GM12878 (cell line): ENCODE results near the gene POU2AF2. TPM values are rescaled to one million over a fixed set of nuclear protein-coding genes. Genes with fewer than 3 reads are reported as not detected.

ENCODE experiments used
- ATAC-seq: fragments of 200-7000 bp; cut with Tn5 transposase; 3 replicates; pipeline ENCODE4 v1.9.1; 2020; ENCODE audit warnings: mild to moderate bottlenecking, moderate library complexity
- BruUV-seq: library from RNA; stranded (reverse); fragments of 400-500 nt; replicated peaks from 2 replicates; lab custom pipeline; 2021; lab: Mats Ljungman, UMichigan
- CTCF ChIA-PET: fragments of 300-600 bp; sonication (Branson Sonifier 250); formaldehyde crosslinking; extraction: SDS; loops from one replicate; lab custom pipeline; 2021; ENCODE audit warnings: inconsistent platforms; lab: Yijun Ruan, JAX
- POLR2A ChIA-PET: fragments of 350-600 bp; formaldehyde crosslinking; extraction: SDS; loops from one replicate; lab custom pipeline; 2021; ENCODE audit warnings: inconsistent platforms; lab: Charles Lee
- RAD21 ChIA-PET: fragments of 300-600 bp; sonication (Branson Sonifier 250); formaldehyde crosslinking; loops from one replicate; lab custom pipeline; 2023; ENCODE audit warnings: antibody characterized with exemption; ENCODE audit not compliant: unreplicated experiment; lab: Charles Lee
- SMC1A ChIA-PET: fragments of 300-600 bp; sonication (Branson Sonifier 250); formaldehyde crosslinking; loops from one replicate; lab custom pipeline; 2023; ENCODE audit not compliant: unreplicated experiment, uncharacterized antibody; lab: Charles Lee
- DNase-seq: peaks from one replicate; pipeline ENCODE4 v3.0.0-alpha.2; 2011; ENCODE audit warnings: low read depth, low spot score
- FAIRE-seq: peaks from 3 replicates; lab custom pipeline; 2011; peaks lifted over from hg19 to GRCh38; lab: Jason Lieb, UNC
- H2AFZ ChIP-seq: 2 replicates; pipeline ENCODE4 v1.6.0; 2011; ENCODE audit warnings: low read depth, low read length, control low read depth; ENCODE audit not compliant: control insufficient read depth
- H3K27ac ChIP-seq: 2 replicates; pipeline ENCODE4 v1.5.1; 2011; ENCODE audit warnings: control low read depth; ENCODE audit not compliant: control insufficient read depth, insufficient read depth
- H3K27me3 ChIP-seq, 2 experiments: replicated peaks in 1 of 2; 2 replicates each; pipeline versions ENCODE4 v1.6.0 to v1.6.1; 2011; ENCODE audit warnings: low read length in 1 of 2; ENCODE audit not compliant: control insufficient read depth in 2 of 2, insufficient read depth in 2 of 2
- H3K36me3 ChIP-seq, 2 experiments: 2 replicates each; pipeline ENCODE4 v1.5.1; 2011; ENCODE audit warnings: low read length in 1 of 2; ENCODE audit not compliant: control insufficient read depth in 2 of 2, insufficient read depth in 2 of 2
- H3K4me1 ChIP-seq: 2 replicates; pipeline ENCODE4 v1.6.1; 2011; ENCODE audit warnings: mild to moderate bottlenecking, low read length, moderate library complexity, mixed read lengths; ENCODE audit not compliant: control insufficient read depth, insufficient read depth
- H3K4me2 ChIP-seq: 2 replicates; pipeline ENCODE4 v1.6.0; 2011; ENCODE audit warnings: control low read depth; ENCODE audit not compliant: control insufficient read depth, insufficient read depth
- H3K4me3 ChIP-seq: fragments of 200-600 bp; sonication (generic); 2 replicates; pipeline ENCODE4 v1.5.1; 2016
- H3K79me2 ChIP-seq: 2 replicates; pipeline ENCODE4 v1.6.0; 2011; ENCODE audit warnings: low read length; ENCODE audit not compliant: control insufficient read depth, insufficient read depth
- H3K9ac ChIP-seq: 2 replicates; pipeline ENCODE4 v1.8.0; 2011; ENCODE audit warnings: low read length, control low read depth, mixed read lengths; ENCODE audit not compliant: control insufficient read depth, insufficient read depth
- H3K9me3 ChIP-seq: replicated peaks from 3 replicates; pipeline ENCODE4 v1.5.1; 2011; ENCODE audit warnings: mild to moderate bottlenecking, low read length; ENCODE audit not compliant: control insufficient read depth, insufficient read depth
- H4K20me1 ChIP-seq: 2 replicates; pipeline ENCODE4 v1.6.0; 2011; ENCODE audit not compliant: control insufficient read depth, insufficient read depth
- BACH1 ChIP-seq: fragments of 450-650 bp; IDR thresholded peaks from 2 replicates; pipeline ENCODE4 v1.6.1; 2017; ENCODE audit warnings: mild to moderate bottlenecking, borderline replicate concordance
- EP300 ChIP-seq, 2 experiments: fragments of 150-350 bp in 1 of 2; IDR thresholded peaks; 2 replicates each; pipeline ENCODE4 v1.6.1; 2011 to 2012; ENCODE audit warnings: low read depth in 2 of 2, low read length in 2 of 2, borderline replicate concordance in 1 of 2, improper control_type of control experiment in 1 of 2, inconsistent platforms in 1 of 2; ENCODE audit not compliant: control insufficient read depth in 1 of 2
- ESRRA ChIP-seq: IDR thresholded peaks from 2 replicates; pipeline ENCODE4 v1.6.1; 2012; ENCODE audit warnings: mild to moderate bottlenecking, low read length, improper control_type of control experiment
- FOXK2 ChIP-seq: fragments of 450-650 bp; IDR thresholded peaks from 2 replicates; pipeline ENCODE4 v1.6.1; 2017; ENCODE audit warnings: mild to moderate bottlenecking, moderate library complexity
- GABPA ChIP-seq: IDR thresholded peaks from 2 replicates; pipeline ENCODE4 v1.6.1; 2014; ENCODE audit warnings: antibody characterized with exemption, low read depth, mild to moderate bottlenecking, inconsistent platforms
- KAT2A ChIP-seq: conservative IDR thresholded peaks from 2 replicates; pipeline ENCODE4 v1.6.1; 2011; ENCODE audit warnings: low read depth, low read length; ENCODE audit not compliant: control insufficient read depth
- MYB ChIP-seq: fragments of 150-350 bp; IDR thresholded peaks from 2 replicates; pipeline ENCODE4 v1.6.1; 2014; ENCODE audit warnings: mild to moderate bottlenecking, low read depth, low read length, borderline replicate concordance
- NFXL1 ChIP-seq: fragments of 450-650 bp; IDR thresholded peaks from 2 replicates; pipeline ENCODE4 v1.6.1; 2017; ENCODE audit warnings: antibody characterized with exemption, mild to moderate bottlenecking, borderline replicate concordance
- PAX5 ChIP-seq: IDR thresholded peaks from 2 replicates; pipeline ENCODE4 v1.6.1; 2011; ENCODE audit warnings: low read depth, low read length, borderline replicate concordance
- RAD51 ChIP-seq: fragments of 450-650 bp; IDR thresholded peaks from 2 replicates; pipeline ENCODE4 v1.6.1; 2016; ENCODE audit warnings: moderate library complexity, mild to moderate bottlenecking, inconsistent platforms
- RBBP5 ChIP-seq: fragments of 200-600 bp; sonication (generic); conservative IDR thresholded peaks from 2 replicates; pipeline ENCODE4 v1.6.1; 2016
- RELA ChIP-seq: fragments of 450-650 bp; IDR thresholded peaks from 2 replicates; pipeline ENCODE4 v1.8.0; 2014; ENCODE audit warnings: borderline replicate concordance; ENCODE audit not compliant: partially characterized antibody
- ZBED1 ChIP-seq: IDR thresholded peaks from 2 replicates; pipeline ENCODE4 v1.6.1; 2016; ENCODE audit warnings: borderline replicate concordance
- ZZZ3 ChIP-seq: IDR thresholded peaks from 2 replicates; pipeline ENCODE4 v1.6.1; 2011; ENCODE audit warnings: low read depth; ENCODE audit not compliant: control insufficient read depth, insufficient read length
- WGBS: methylation state at CpG from one replicate; pipeline ENCODE4 v1.1.6; 2016; ENCODE audit warnings: low lambda C conversion rate; ENCODE audit not compliant: insufficient replicate concordance, insufficient coverage; ENCODE audit errors: missing lambda C conversion rate; 5-methylcytosine and 5-hydroxymethylcytosine counted together
- in situ Hi-C: fragments of 300-500 bp; cut with MboI; formaldehyde crosslinking; loops from 9 replicates; pipeline ENCODE4 v1.14.3; 2018; ENCODE audit warnings: mixed read lengths
- intact Hi-C: fragments of 100-400 bp; cut with micrococcal nuclease; formaldehyde crosslinking; loops from one replicate; pipeline ENCODE4 v1.14.2; 2022; ENCODE audit not compliant: unreplicated experiment
- polyA plus RNA-seq, 11 experiments: library from polyadenylated mRNA; depleted of rRNA in 4 of 11; unstranded in 6 of 11; stranded (reverse) in 5 of 11; fragments of >200 nt; fragmentation: Nextera tagmentation in 4 of 11; fragmentation: Illumina TruSeq in 1 of 11; extraction: Ambion mirVana in 4 of 11; extraction: Trizol in 1 of 11; gene quantifications; 1 replicate in 1 of 11; 2 replicates in 10 of 11; pipeline versions ENCODE4 v1.2.1 to v1.2.3, GENCODE V29; 2011 to 2016; ENCODE audit warnings: inconsistent platforms in 2 of 11, missing spikeins in 2 of 11, low read depth in 1 of 11
- total RNA-seq, 4 experiments: library from RNA; depleted of rRNA in 3 of 4; stranded (reverse); fragments of >200 nt in 3 of 4; fragmentation: Illumina TruSeq in 1 of 4; extraction: Trizol in 1 of 4; gene quantifications; 2 replicates each; pipeline versions ENCODE4 v1.2.1 to v1.2.3, GENCODE V29; 2013 to 2021
- TF ChIP-seq, protein P1 (sequence below): IDR thresholded peaks from 2 replicates; pipeline ENCODE4 v1.6.1; 2011; ENCODE audit warnings: borderline replicate concordance, low read depth, mild to moderate bottlenecking, moderate library complexity, mixed read lengths, low read length; ENCODE audit not compliant: insufficient read depth; ENCODE audit errors: extremely low read length
- TF ChIP-seq, protein P2 (sequence below): IDR thresholded peaks from 2 replicates; pipeline ENCODE4 v1.6.1; 2011; ENCODE audit warnings: low read depth, mild to moderate bottlenecking, low read length, moderate library complexity, borderline replicate concordance; ENCODE audit errors: extremely low read depth
- TF ChIP-seq, protein P3 (sequence below): fragments of 450-650 bp; IDR thresholded peaks from 2 replicates; pipeline ENCODE4 v1.6.1; 2014; ENCODE audit warnings: mild to moderate bottlenecking

The POU2AF2 gene
- total and polyA plus RNA-seq, 10 of the 15 experiments (the other 5 are each of a cell fraction or from before 2014, with no cell fraction given) = not detected

DNA sequence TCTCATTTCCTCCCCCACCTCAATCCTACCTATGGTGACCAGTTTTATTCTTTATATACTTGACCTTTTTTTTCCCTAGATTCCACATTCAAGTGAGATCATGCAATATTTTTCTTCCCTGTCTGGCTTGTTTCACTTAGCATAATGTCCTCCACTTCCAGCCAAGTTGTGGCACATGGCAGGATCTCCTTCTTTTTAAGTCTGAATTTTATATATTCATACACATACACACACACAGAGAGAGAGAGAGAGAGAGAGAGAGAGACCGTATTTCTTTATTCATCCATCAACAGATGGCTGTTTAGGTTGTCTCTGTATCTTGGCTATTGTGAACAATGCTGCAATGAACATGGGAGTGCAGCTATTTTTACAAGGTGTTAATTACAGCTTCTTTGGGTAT lies 1.4 kb downstream of the POU2AF2 start:
- no peaks in the 10 kb centered on the region for H4K20me1 ChIP-seq
- BruUV-seq = no TSS peak
- no peaks in the 10 kb centered on the region for H3K79me2 ChIP-seq
- no peaks in the 10 kb centered on the region for H3K36me3 ChIP-seq
- no peaks in the 10 kb centered on the region for H3K9me3 ChIP-seq
- intact Hi-C loops = no loop called here
- ATAC-seq (no peak), DNase-seq (no peak), FAIRE-seq (no peak)
- H2AFZ ChIP-seq = no peak overlapping the region
- peaks cover 0 to 6% of the 10 kb centered on the region in 2 experiments; a peak in 3 of 4 replicates for H3K27me3 ChIP-seq
- no peak overlapping the region for H3K9ac ChIP-seq
- no peak overlapping the region for H3K4me2 ChIP-seq
- H3K27ac ChIP-seq = no peak overlapping the region
- ChIA-PET POLR2A (no interaction called here), RAD21 (no interaction called here), SMC1A (interaction anchor here (0.9 kb wide), 1 partner anchor 182 kb away, joined by 3 read pairs; no protein-coding TSS in a partner anchor), CTCF (interaction anchor here (0.7 to 0.9 kb wide), 3 partner anchors 18 to 186 kb away, joined by 3 read pairs; no protein-coding TSS in a partner anchor)
- no peak for TF ChIP-seq MYB
- no peak for TF ChIP-seq ZZZ3
- no peak for TF ChIP-seq ESRRA
- TF ChIP-seq GABPA = no peak
- TF ChIP-seq EP300 (IDR thresholded peaks at IDR 0.05; ENCODE audit: borderline replicate concordance in 1 of 2, control insufficient read depth in 1 of 2, low read depth in 2 of 2, low read length in 2 of 2) = no peak
- TF ChIP-seq BACH1 = no peak
- TF ChIP-seq KAT2A = no peak
- TF ChIP-seq NFXL1 = no peak
- no peak for TF ChIP-seq FOXK2
- TF ChIP-seq ZBED1 = no peak
- no peak for TF ChIP-seq RAD51
- TF ChIP-seq, protein P1, sequence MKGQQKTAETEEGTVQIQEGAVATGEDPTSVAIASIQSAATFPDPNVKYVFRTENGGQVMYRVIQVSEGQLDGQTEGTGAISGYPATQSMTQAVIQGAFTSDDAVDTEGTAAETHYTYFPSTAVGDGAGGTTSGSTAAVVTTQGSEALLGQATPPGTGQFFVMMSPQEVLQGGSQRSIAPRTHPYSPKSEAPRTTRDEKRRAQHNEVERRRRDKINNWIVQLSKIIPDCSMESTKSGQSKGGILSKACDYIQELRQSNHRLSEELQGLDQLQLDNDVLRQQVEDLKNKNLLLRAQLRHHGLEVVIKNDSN = no peak
- TF ChIP-seq RBBP5 = no peak
- TF ChIP-seq, protein P2, sequence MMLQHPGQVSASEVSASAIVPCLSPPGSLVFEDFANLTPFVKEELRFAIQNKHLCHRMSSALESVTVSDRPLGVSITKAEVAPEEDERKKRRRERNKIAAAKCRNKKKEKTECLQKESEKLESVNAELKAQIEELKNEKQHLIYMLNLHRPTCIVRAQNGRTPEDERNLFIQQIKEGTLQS = no peak
- TF ChIP-seq PAX5 = no peak
- TF ChIP-seq RELA = no peak
- TF ChIP-seq, protein P3, sequence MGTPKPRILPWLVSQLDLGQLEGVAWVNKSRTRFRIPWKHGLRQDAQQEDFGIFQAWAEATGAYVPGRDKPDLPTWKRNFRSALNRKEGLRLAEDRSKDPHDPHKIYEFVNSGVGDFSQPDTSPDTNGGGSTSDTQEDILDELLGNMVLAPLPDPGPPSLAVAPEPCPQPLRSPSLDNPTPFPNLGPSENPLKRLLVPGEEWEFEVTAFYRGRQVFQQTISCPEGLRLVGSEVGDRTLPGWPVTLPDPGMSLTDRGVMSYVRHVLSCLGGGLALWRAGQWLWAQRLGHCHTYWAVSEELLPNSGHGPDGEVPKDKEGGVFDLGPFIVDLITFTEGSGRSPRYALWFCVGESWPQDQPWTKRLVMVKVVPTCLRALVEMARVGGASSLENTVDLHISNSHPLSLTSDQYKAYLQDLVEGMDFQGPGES = no peak
- WGBS = 40% methylated on average over 1 of the region's 1 CpG
- H3K4me1 ChIP-seq = no peaks in the 10 kb centered on the region
- no peak overlapping the region for H3K4me3 ChIP-seq
- in situ Hi-C loops = no loop called here
